Stimulated activated naive CD8-positive, alpha-beta T cell treated with anti-CD3 and anti-CD28 coated beads, Interleukin-15, Interleukin-2, amounts not matched to agents 100 ng/mL and 50 ng/mL, for 24 hours (primary cell): ENCODE measurements around the gene USP47.

Experiments used
- H3K27ac Mint-ChIP-seq: one replicate; pipeline ENCODE4 v1.8.0; 2021; ENCODE audit warnings: mild to moderate bottlenecking, mixed read lengths
- H3K27me3 Mint-ChIP-seq: one replicate; pipeline ENCODE4 v1.8.0; 2021; ENCODE audit warnings: mixed read lengths
- H3K36me3 Mint-ChIP-seq: one replicate; pipeline ENCODE4 v1.8.0; 2021; ENCODE audit warnings: low read depth, mixed read lengths
- H3K4me1 Mint-ChIP-seq: one replicate; pipeline ENCODE4 v1.8.0; 2021; ENCODE audit warnings: low read depth, mixed read lengths
- H3K4me3 Mint-ChIP-seq: one replicate; pipeline ENCODE4 v1.8.0; 2021; ENCODE audit warnings: mild to moderate bottlenecking, mixed read lengths
- H3K9me3 Mint-ChIP-seq: one replicate; pipeline ENCODE4 v1.8.0; 2021; ENCODE audit warnings: mixed read lengths

The USP47 gene

GRCh38 chr11:11978792-11979487 lies 137.2 kb downstream of the USP47 start:
- Mint-ChIP-seq H3K9me3 (no peaks in the 10 kb centered on the region), H3K36me3 (no peaks in the 10 kb centered on the region), H3K4me3 (no peak overlapping the region), H3K27ac (no peak overlapping the region), H3K4me1 (no peaks in the 10 kb centered on the region), H3K27me3 (no peaks in the 10 kb centered on the region)

- no peak overlapping the region for H3K4me3 Mint-ChIP-seq
- H3K27me3 Mint-ChIP-seq = no peaks in the 10 kb centered on the region
- no peaks in the 10 kb centered on the region for H3K4me1 Mint-ChIP-seq
- H3K9me3 Mint-ChIP-seq = no peaks in the 10 kb centered on the region
- H3K36me3 Mint-ChIP-seq = no peaks in the 10 kb centered on the region
- no peak overlapping the region for H3K27ac Mint-ChIP-seq
Observed at GRCh38 chr11:11979488-11980117, 137.8 kb downstream of the USP47 start.

GRCh38 chr11:11980200-11980599 lies 138.4 kb downstream of the USP47 start:
- Mint-ChIP-seq H3K27ac (no peak overlapping the region), H3K9me3 (no peaks in the 10 kb centered on the region), H3K27me3 (no peaks in the 10 kb centered on the region), H3K4me1 (no peaks in the 10 kb centered on the region), H3K4me3 (no peak overlapping the region), H3K36me3 (no peaks in the 10 kb centered on the region)

GRCh38 chr11:11980841-11981308 lies 139.1 kb downstream of the USP47 start:
- H3K4me3 Mint-ChIP-seq = no peak overlapping the region
- H3K27me3 Mint-ChIP-seq = no peaks in the 10 kb centered on the region
- no peaks in the 10 kb centered on the region for H3K9me3 Mint-ChIP-seq
- no peak overlapping the region for H3K27ac Mint-ChIP-seq
- no peaks in the 10 kb centered on the region for H3K4me1 Mint-ChIP-seq
- H3K36me3 Mint-ChIP-seq = no peaks in the 10 kb centered on the region

GRCh38 chr11:11981364-11981763 lies 139.6 kb downstream of the USP47 start:
- no peaks in the 10 kb centered on the region for H3K27me3 Mint-ChIP-seq

GRCh38 chr11:11981840-11982239 lies 140.1 kb downstream of the USP47 start:
- Mint-ChIP-seq H3K4me1 (no peaks in the 10 kb centered on the region), H3K27ac (no peak overlapping the region), H3K4me3 (no peak overlapping the region), H3K27me3 (no peaks in the 10 kb centered on the region), H3K9me3 (no peaks in the 10 kb centered on the region), H3K36me3 (no peaks in the 10 kb centered on the region)

More at GRCh38 chr11:11981364-11981763, 139.6 kb downstream of the USP47 start:
- Mint-ChIP-seq H3K4me1 (no peaks in the 10 kb centered on the region), H3K9me3 (no peaks in the 10 kb centered on the region), H3K36me3 (no peaks in the 10 kb centered on the region), H3K27ac (no peak overlapping the region), H3K4me3 (no peak overlapping the region)

- Mint-ChIP-seq H3K9me3 (no peaks in the 10 kb centered on the region), H3K27ac (no peak overlapping the region), H3K4me3 (no peak overlapping the region), H3K36me3 (no peaks in the 10 kb centered on the region), H3K27me3 (no peaks in the 10 kb centered on the region), H3K4me1 (peaks cover 2% of the 10 kb centered on the region)
Observed at GRCh38 chr11:11982461-11982860, 140.7 kb downstream of the USP47 start.

GRCh38 chr11:11982975-11983374 lies 141.2 kb downstream of the USP47 start:
- Mint-ChIP-seq H3K27ac (no peak overlapping the region), H3K4me3 (no peak overlapping the region), H3K9me3 (no peaks in the 10 kb centered on the region), H3K4me1 (peaks cover 4% of the 10 kb centered on the region), H3K36me3 (no peaks in the 10 kb centered on the region), H3K27me3 (no peaks in the 10 kb centered on the region)

GRCh38 chr11:11983427-11983826 lies 141.7 kb downstream of the USP47 start:
- Mint-ChIP-seq H3K4me1 (peaks cover 4% of the 10 kb centered on the region), H3K27ac (no peak overlapping the region), H3K4me3 (no peak overlapping the region)

GRCh38 chr11:11984563-11984962 lies 142.8 kb downstream of the USP47 start:
- Mint-ChIP-seq H3K4me3 (no peak overlapping the region), H3K9me3 (no peaks in the 10 kb centered on the region), H3K27ac (no peak overlapping the region), H3K36me3 (no peaks in the 10 kb centered on the region), H3K4me1 (peaks cover 4% of the 10 kb centered on the region), H3K27me3 (no peaks in the 10 kb centered on the region)

More at GRCh38 chr11:11983427-11983826, 141.7 kb downstream of the USP47 start:
- Mint-ChIP-seq H3K36me3 (no peaks in the 10 kb centered on the region), H3K9me3 (no peaks in the 10 kb centered on the region), H3K27me3 (no peaks in the 10 kb centered on the region)

GRCh38 chr11:11985016-11985715 lies 143.4 kb downstream of the USP47 start:
- no peaks in the 10 kb centered on the region for H3K36me3 Mint-ChIP-seq
- no peaks in the 10 kb centered on the region for H3K27me3 Mint-ChIP-seq
- H3K4me1 Mint-ChIP-seq = peaks cover 4% of the 10 kb centered on the region
- no peak overlapping the region for H3K27ac Mint-ChIP-seq
- H3K9me3 Mint-ChIP-seq = no peaks in the 10 kb centered on the region
- H3K4me3 Mint-ChIP-seq = no peak overlapping the region

GRCh38 chr11:11985954-11986949 lies 144.5 kb downstream of the USP47 start:
- H3K9me3 Mint-ChIP-seq = no peaks in the 10 kb centered on the region
- H3K4me1 Mint-ChIP-seq = peaks cover 4% of the 10 kb centered on the region
- H3K4me3 Mint-ChIP-seq = no peak overlapping the region
- H3K36me3 Mint-ChIP-seq = no peaks in the 10 kb centered on the region
- H3K27me3 Mint-ChIP-seq = no peaks in the 10 kb centered on the region
- no peak overlapping the region for H3K27ac Mint-ChIP-seq

GRCh38 chr11:11987503-11988022 lies 145.8 kb downstream of the USP47 start:
- no peak overlapping the region for H3K27ac Mint-ChIP-seq
- H3K27me3 Mint-ChIP-seq = no peaks in the 10 kb centered on the region
- no peaks in the 10 kb centered on the region for H3K9me3 Mint-ChIP-seq
- H3K4me1 Mint-ChIP-seq = peaks cover 4% of the 10 kb centered on the region
- no peaks in the 10 kb centered on the region for H3K36me3 Mint-ChIP-seq
- H3K4me3 Mint-ChIP-seq = no peak overlapping the region

- no peaks in the 10 kb centered on the region for H3K9me3 Mint-ChIP-seq
- H3K27me3 Mint-ChIP-seq = no peaks in the 10 kb centered on the region
- H3K27ac Mint-ChIP-seq = no peak overlapping the region
- no peaks in the 10 kb centered on the region for H3K36me3 Mint-ChIP-seq
- H3K4me1 Mint-ChIP-seq = peaks cover 4% of the 10 kb centered on the region
- no peak overlapping the region for H3K4me3 Mint-ChIP-seq
Observed at GRCh38 chr11:11988099-11988651, 146.4 kb downstream of the USP47 start.
